ENCODE data around the gene GPATCH11.

Gene GPATCH11

GRCh38 chr2:37080266-37080665, 4.1 kb upstream of the GPATCH11 start:
- 93% methylated on average over 2 of the region's 2 CpGs for WGBS
- peaks cover 37% of the 10 kb centered on the region for H3K36me3 ChIP-seq (ENCODE audit: insufficient read depth, low read length)
- H3K4me3 ChIP-seq (ENCODE audit: low read length), result no peak overlapping the region
- no peak overlapping the region for H3K9ac ChIP-seq (ENCODE audit: low read depth, low read length)
- H3K9me3 ChIP-seq (ENCODE audit: insufficient read depth, low read depth, low read length), result no peaks in the 10 kb centered on the region
- no peak overlapping the region for H3K27ac ChIP-seq (ENCODE audit: low read depth, low read length)
- no peaks in the 10 kb centered on the region for H3K27me3 ChIP-seq (ENCODE audit: insufficient read depth, low read length)
- peaks cover 2% of the 10 kb centered on the region; the same call in 1 of the 2 replicates for H3K4me1 ChIP-seq (ENCODE audit: insufficient read depth, low read length)

DNA sequence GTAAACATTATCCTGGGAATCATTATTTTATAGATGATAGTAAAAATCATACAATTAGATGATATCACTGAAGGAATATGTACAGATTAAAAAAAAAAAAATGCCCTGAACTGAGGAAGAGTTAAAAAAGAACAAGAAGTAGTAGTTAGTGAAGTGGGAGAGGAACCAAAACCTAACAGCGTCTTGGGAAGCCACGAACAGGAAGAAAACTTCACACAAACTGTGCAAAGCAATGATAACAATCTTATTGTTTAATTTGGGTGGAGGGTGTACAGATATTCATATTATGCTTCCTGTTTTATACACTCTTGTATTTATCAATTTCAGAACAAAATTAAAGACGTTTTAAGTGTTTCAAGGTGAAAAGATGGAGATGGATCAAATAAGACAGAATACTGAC, 3.6 kb upstream of the GPATCH11 start:
- Histone ChIP-seq H3K4me3 (ENCODE audit: low read length) (no peak overlapping the region), H3K4me1 (ENCODE audit: insufficient read depth, low read length) (peaks cover 5% of the 10 kb centered on the region; the same call in 1 of the 2 replicates), H3K36me3 (ENCODE audit: insufficient read depth, low read length) (peaks cover 32% of the 10 kb centered on the region), H3K27ac (ENCODE audit: low read depth, low read length) (no peak overlapping the region), H3K9me3 (ENCODE audit: insufficient read depth, low read depth, low read length) (no peaks in the 10 kb centered on the region), H3K27me3 (ENCODE audit: insufficient read depth, low read length) (no peaks in the 10 kb centered on the region), H3K9ac (ENCODE audit: low read depth, low read length) (no peak overlapping the region)
- 93% methylated on average over 3 of the region's 3 CpGs for WGBS

- 9% methylated on average over 9 of the region's 10 CpGs for WGBS
- Histone ChIP-seq H3K4me1 (ENCODE audit: insufficient read depth, low read length) (peaks cover 5% of the 10 kb centered on the region; the same call in 1 of the 2 replicates), H3K9me3 (ENCODE audit: insufficient read depth, low read depth, low read length) (no peaks in the 10 kb centered on the region), H3K36me3 (ENCODE audit: insufficient read depth, low read length) (peaks cover 2% of the 10 kb centered on the region; the same call in 1 of the 2 replicates), H3K27me3 (ENCODE audit: insufficient read depth, low read length) (no peaks in the 10 kb centered on the region), H3K9ac (ENCODE audit: low read depth, low read length) (peak overlapping the region; percentile 17; the same call in 1 of the 2 replicates), H3K27ac (ENCODE audit: low read depth, low read length) (no peak overlapping the region), H3K4me3 (ENCODE audit: low read length) (peak overlapping the region; percentile 85)
These were observed 479 bp downstream of the GPATCH11 start for GRCh38 chr2:37084797-37085196.

GRCh38 chr2:37085731-37086147, 1.4 kb downstream of the GPATCH11 start:
- Histone ChIP-seq H3K36me3 (ENCODE audit: insufficient read depth, low read length) (peaks cover 6% of the 10 kb centered on the region; the same call in 1 of the 2 replicates), H3K4me1 (ENCODE audit: insufficient read depth, low read length) (peaks cover 5% of the 10 kb centered on the region; the same call in 1 of the 2 replicates), H3K27ac (ENCODE audit: low read depth, low read length) (no peak overlapping the region), H3K4me3 (ENCODE audit: low read length) (no peak overlapping the region), H3K9ac (ENCODE audit: low read depth, low read length) (no peak overlapping the region), H3K27me3 (ENCODE audit: insufficient read depth, low read length) (no peaks in the 10 kb centered on the region), H3K9me3 (ENCODE audit: insufficient read depth, low read depth, low read length) (no peaks in the 10 kb centered on the region)
- WGBS, result 91% methylated on average over 1 of the region's 1 CpG

DNA sequence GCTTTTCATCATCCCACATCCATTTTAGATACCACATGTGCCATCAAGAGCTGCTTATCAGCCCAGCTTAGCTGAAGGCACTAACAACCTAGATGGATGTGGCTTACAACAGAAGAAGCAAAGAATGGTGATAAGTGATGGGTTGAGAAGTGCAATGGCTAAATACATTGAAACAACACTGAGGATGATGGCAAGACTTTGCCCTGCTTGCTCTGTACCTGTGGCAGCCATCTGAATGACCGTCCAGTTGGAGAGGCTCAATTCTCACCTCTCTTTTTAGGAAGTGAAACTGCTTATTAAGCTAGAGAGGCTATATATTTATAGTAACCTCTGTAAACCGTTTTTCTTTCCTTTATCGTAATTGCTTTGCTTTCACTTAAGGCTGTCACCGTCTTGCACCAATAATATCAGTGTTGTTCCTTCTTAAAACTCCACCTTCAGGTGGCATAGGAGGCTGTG, 5.7 kb downstream of the GPATCH11 start:
- H3K36me3 ChIP-seq (ENCODE audit: insufficient read depth, low read length), result peaks cover 24% of the 10 kb centered on the region
- no peak overlapping the region for H3K4me3 ChIP-seq (ENCODE audit: low read length)
- no peak overlapping the region for H3K27ac ChIP-seq (ENCODE audit: low read depth, low read length)
- no peaks in the 10 kb centered on the region for H3K27me3 ChIP-seq (ENCODE audit: insufficient read depth, low read length)
- H3K9me3 ChIP-seq (ENCODE audit: insufficient read depth, low read depth, low read length), result no peaks in the 10 kb centered on the region
- WGBS, result 97% methylated on average over 4 of the region's 4 CpGs
- H3K9ac ChIP-seq (ENCODE audit: low read depth, low read length), result no peak overlapping the region
- H3K4me1 ChIP-seq (ENCODE audit: insufficient read depth, low read length), result peaks cover 4% of the 10 kb centered on the region; the same call in 1 of the 2 replicates

GRCh38 chr2:37091873-37092272, 7.6 kb downstream of the GPATCH11 start:
- Histone ChIP-seq H3K9me3 (ENCODE audit: insufficient read depth, low read depth, low read length) (no peaks in the 10 kb centered on the region), H3K36me3 (ENCODE audit: insufficient read depth, low read length) (peaks cover 29% of the 10 kb centered on the region), H3K4me3 (ENCODE audit: low read length) (no peak overlapping the region), H3K4me1 (ENCODE audit: insufficient read depth, low read length) (no peaks in the 10 kb centered on the region), H3K27me3 (ENCODE audit: insufficient read depth, low read length) (no peaks in the 10 kb centered on the region), H3K9ac (ENCODE audit: low read depth, low read length) (no peak overlapping the region), H3K27ac (ENCODE audit: low read depth, low read length) (no peak overlapping the region)
- 93% methylated on average over 5 of the region's 5 CpGs for WGBS

DNA sequence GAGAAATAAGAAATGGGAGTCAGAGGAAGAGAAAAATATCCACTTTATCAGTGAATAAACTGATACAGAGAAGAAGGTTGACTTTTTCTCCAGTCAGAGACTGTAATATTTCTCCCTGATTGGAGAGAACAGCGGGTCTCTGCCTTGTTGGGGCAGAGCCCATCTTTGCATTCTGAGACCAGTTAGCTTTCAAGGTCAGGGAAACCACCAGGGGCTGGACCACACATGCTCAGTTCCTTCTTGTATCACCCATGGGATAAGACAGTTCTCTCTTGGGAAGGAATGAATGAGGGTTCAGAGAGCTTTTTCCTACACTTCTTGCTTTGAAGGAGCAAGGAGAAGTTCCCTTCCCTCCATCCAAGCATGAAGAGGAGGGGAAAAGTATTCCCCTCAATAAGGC, 12.2 kb downstream of the GPATCH11 start:
- H3K27ac ChIP-seq (ENCODE audit: low read depth, low read length), result no peak overlapping the region
- H3K4me1 ChIP-seq (ENCODE audit: insufficient read depth, low read length), result no peaks in the 10 kb centered on the region
- peaks cover 37% of the 10 kb centered on the region for H3K36me3 ChIP-seq (ENCODE audit: insufficient read depth, low read length)
- no peaks in the 10 kb centered on the region for H3K9me3 ChIP-seq (ENCODE audit: insufficient read depth, low read depth, low read length)
- 86% methylated on average over 1 of the region's 1 CpG for WGBS
- no peak overlapping the region for H3K9ac ChIP-seq (ENCODE audit: low read depth, low read length)
- no peak overlapping the region for H3K4me3 ChIP-seq (ENCODE audit: low read length)
- H3K27me3 ChIP-seq (ENCODE audit: insufficient read depth, low read length), result no peaks in the 10 kb centered on the region

- Histone ChIP-seq H3K9ac (ENCODE audit: low read depth, low read length) (no peak overlapping the region), H3K4me1 (ENCODE audit: insufficient read depth, low read length) (no peaks in the 10 kb centered on the region), H3K27me3 (ENCODE audit: insufficient read depth, low read length) (no peaks in the 10 kb centered on the region), H3K36me3 (ENCODE audit: insufficient read depth, low read length) (peaks cover 32% of the 10 kb centered on the region), H3K4me3 (ENCODE audit: low read length) (no peak overlapping the region), H3K27ac (ENCODE audit: low read depth, low read length) (no peak overlapping the region), H3K9me3 (ENCODE audit: insufficient read depth, low read depth, low read length) (no peaks in the 10 kb centered on the region)
- WGBS, result 97% methylated on average over 4 of the region's 4 CpGs
These were observed 14.2 kb downstream of the GPATCH11 start for GRCh38 chr2:37098416-37099118.

DNA sequence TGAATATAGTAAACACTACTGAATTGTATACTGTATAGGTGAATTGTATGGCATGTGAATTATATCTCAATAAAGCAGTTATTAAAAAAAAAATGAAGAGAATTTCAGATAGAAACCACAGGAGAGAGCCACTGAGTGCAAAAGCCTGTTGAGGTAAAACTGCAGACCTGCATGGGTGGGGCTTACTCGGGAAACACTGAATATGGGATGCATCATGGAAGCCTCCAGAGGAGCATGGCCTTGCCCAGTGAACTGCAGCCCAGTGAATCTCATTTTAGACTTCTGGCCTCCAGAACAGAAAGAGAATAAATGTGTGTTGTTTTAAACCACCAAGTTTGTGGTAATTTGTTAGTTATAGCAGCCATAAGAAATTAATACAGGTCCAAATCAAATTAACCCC, 15.7 kb downstream of the GPATCH11 start:
- Histone ChIP-seq H3K4me1 (ENCODE audit: insufficient read depth, low read length) (peaks cover 2% of the 10 kb centered on the region; the same call in 1 of the 2 replicates), H3K9me3 (ENCODE audit: insufficient read depth, low read depth, low read length) (no peaks in the 10 kb centered on the region), H3K27me3 (ENCODE audit: insufficient read depth, low read length) (no peaks in the 10 kb centered on the region), H3K4me3 (ENCODE audit: low read length) (no peak overlapping the region), H3K27ac (ENCODE audit: low read depth, low read length) (no peak overlapping the region), H3K9ac (ENCODE audit: low read depth, low read length) (no peak overlapping the region), H3K36me3 (ENCODE audit: insufficient read depth, low read length) (peaks cover 22% of the 10 kb centered on the region)
- WGBS, result 82% methylated on average over 1 of the region's 1 CpG

- Histone ChIP-seq H3K9me3 (ENCODE audit: insufficient read depth, low read depth, low read length) (no peaks in the 10 kb centered on the region), H3K27ac (ENCODE audit: low read depth, low read length) (no peak overlapping the region), H3K27me3 (ENCODE audit: insufficient read depth, low read length) (no peaks in the 10 kb centered on the region), H3K4me1 (ENCODE audit: insufficient read depth, low read length) (peaks cover 12% of the 10 kb centered on the region), H3K9ac (ENCODE audit: low read depth, low read length) (no peak overlapping the region), H3K36me3 (ENCODE audit: insufficient read depth, low read length) (peaks cover 29% of the 10 kb centered on the region), H3K4me3 (ENCODE audit: low read length) (no peak overlapping the region)
- WGBS, result 97% methylated on average over 3 of the region's 3 CpGs
These were observed 18.3 kb downstream of the GPATCH11 start for GRCh38 chr2:37102588-37102987.

- H3K4me3 ChIP-seq (ENCODE audit: low read length), result no peak overlapping the region
- peaks cover 43% of the 10 kb centered on the region for H3K36me3 ChIP-seq (ENCODE audit: insufficient read depth, low read length)
- WGBS, result 93% methylated on average over 1 of the region's 2 CpGs
- no peaks in the 10 kb centered on the region for H3K27me3 ChIP-seq (ENCODE audit: insufficient read depth, low read length)
- H3K9me3 ChIP-seq (ENCODE audit: insufficient read depth, low read depth, low read length), result no peaks in the 10 kb centered on the region
- H3K4me1 ChIP-seq (ENCODE audit: insufficient read depth, low read length), result peaks cover 12% of the 10 kb centered on the region
- no peak overlapping the region for H3K27ac ChIP-seq (ENCODE audit: low read depth, low read length)
- H3K9ac ChIP-seq (ENCODE audit: low read depth, low read length), result no peak overlapping the region
These were observed 19.9 kb downstream of the GPATCH11 start for GRCh38 chr2:37104178-37104577.

Measured in HUES64 (cell line).